GM23248 (cell line): ENCODE data around the gene FKTN. TPM values are rescaled to one million over a fixed set of nuclear protein-coding genes. Genes with fewer than 3 reads are reported as not detected.

ENCODE experiments used
- DNase-seq: peaks from one replicate; pipeline ENCODE4 v3.0.0-alpha.2; 2015
- H2AFZ ChIP-seq: fragments of 200-600 bp; sonication (generic); 2 replicates; pipeline ENCODE4 v1.6.1; 2016; ENCODE audit warnings: antibody characterized with exemption
- H3F3A ChIP-seq: fragments of 200-600 bp; sonication (generic); 2 replicates; pipeline ENCODE4 v1.6.1; 2016; ENCODE audit warnings: mild to moderate bottlenecking, antibody characterized with exemption, mixed run types; ENCODE audit not compliant: insufficient read depth
- H3K27ac ChIP-seq: fragments of 200-600 bp; sonication (generic); 2 replicates; pipeline ENCODE4 v1.5.1; 2016; ENCODE audit warnings: mild to moderate bottlenecking
- H3K27me3 ChIP-seq: fragments of 200-600 bp; sonication (generic); replicated peaks from 2 replicates; pipeline ENCODE4 v1.6.1; 2016; ENCODE audit warnings: mild to moderate bottlenecking; ENCODE audit not compliant: insufficient read depth
- H3K36me3 ChIP-seq: fragments of 200-600 bp; sonication (generic); 2 replicates; pipeline ENCODE4 v1.6.1; 2016; ENCODE audit warnings: low read depth, mild to moderate bottlenecking
- H3K4me1 ChIP-seq: fragments of 200-600 bp; sonication (generic); 2 replicates; pipeline ENCODE4 v1.6.1; 2016; ENCODE audit warnings: mild to moderate bottlenecking; ENCODE audit not compliant: insufficient read depth
- H3K4me2 ChIP-seq: fragments of 200-600 bp; sonication (generic); one replicate; pipeline ENCODE4 v1.6.1; 2016; ENCODE audit warnings: mild to moderate bottlenecking; ENCODE audit not compliant: unreplicated experiment
- H3K4me3 ChIP-seq: fragments of 200-600 bp; sonication (generic); 2 replicates; pipeline ENCODE4 v1.5.1; 2016; ENCODE audit warnings: mild to moderate bottlenecking
- H3K79me2 ChIP-seq: fragments of 200-600 bp; sonication (generic); 2 replicates; pipeline ENCODE4 v1.6.1; 2016; ENCODE audit warnings: mild to moderate bottlenecking; ENCODE audit not compliant: insufficient read depth
- H3K9ac ChIP-seq: fragments of 200-600 bp; sonication (generic); 2 replicates; pipeline ENCODE4 v1.6.1; 2016; ENCODE audit warnings: mild to moderate bottlenecking
- H3K9me2 ChIP-seq: fragments of 200-600 bp; sonication (generic); 2 replicates; pipeline ENCODE4 v1.6.1; 2016; ENCODE audit warnings: mixed run types, mild to moderate bottlenecking, moderate library complexity; ENCODE audit not compliant: insufficient read depth
- H3K9me3 ChIP-seq: fragments of 200-600 bp; sonication (generic); one replicate; pipeline ENCODE4 v1.6.1; 2017; ENCODE audit warnings: low read depth
- H4K20me1 ChIP-seq: fragments of 200-600 bp; sonication (generic); 2 replicates; pipeline ENCODE4 v1.6.0; 2016; ENCODE audit not compliant: insufficient read depth
- EZH2 ChIP-seq: fragments of 200-600 bp; sonication (generic); IDR thresholded peaks from 2 replicates; pipeline ENCODE4 v1.6.1; 2018; ENCODE audit warnings: antibody characterized with exemption, mild to moderate bottlenecking; ENCODE audit not compliant: insufficient read depth, poor library complexity, severe bottlenecking
- EZH2phosphoT487 ChIP-seq: fragments of 200-600 bp; sonication (generic); IDR thresholded peaks from 2 replicates; pipeline ENCODE4 v1.6.1; 2018; ENCODE audit warnings: antibody characterized with exemption, moderate library complexity, mild to moderate bottlenecking, low read depth; ENCODE audit not compliant: insufficient read depth
- WGBS, 2 experiments: methylation state at CpG; one replicate each; pipeline ENCODE4 v1.1.6; 2015 to 2017; ENCODE audit warnings: low lambda C conversion rate in 2 of 2, low coverage in 1 of 2; ENCODE audit errors: missing lambda C conversion rate in 2 of 2; 5-methylcytosine and 5-hydroxymethylcytosine counted together
- in situ Hi-C: fragments of 300-500 bp; cut with MboI; formaldehyde crosslinking; loops from 2 replicates; pipeline ENCODE4 v1.15.0; 2020
- polyA plus RNA-seq: library from polyadenylated mRNA; unstranded; fragments of >200 nt; fragmentation: Nextera tagmentation; extraction: Ambion mirVana; gene quantifications from 2 replicates; pipeline ENCODE4 v1.2.1, GENCODE V29; 2016
- total RNA-seq: library from RNA; depleted of rRNA; stranded (reverse); fragments of >200 nt; shearing (Covaris generic); gene quantifications from 2 replicates; pipeline ENCODE4 v1.2.3, GENCODE V29; 2014

The FKTN gene
- total and polyA plus RNA-seq, 2 experiments from 2014 or later, result 13.9 to 40.7 TPM

DNA sequence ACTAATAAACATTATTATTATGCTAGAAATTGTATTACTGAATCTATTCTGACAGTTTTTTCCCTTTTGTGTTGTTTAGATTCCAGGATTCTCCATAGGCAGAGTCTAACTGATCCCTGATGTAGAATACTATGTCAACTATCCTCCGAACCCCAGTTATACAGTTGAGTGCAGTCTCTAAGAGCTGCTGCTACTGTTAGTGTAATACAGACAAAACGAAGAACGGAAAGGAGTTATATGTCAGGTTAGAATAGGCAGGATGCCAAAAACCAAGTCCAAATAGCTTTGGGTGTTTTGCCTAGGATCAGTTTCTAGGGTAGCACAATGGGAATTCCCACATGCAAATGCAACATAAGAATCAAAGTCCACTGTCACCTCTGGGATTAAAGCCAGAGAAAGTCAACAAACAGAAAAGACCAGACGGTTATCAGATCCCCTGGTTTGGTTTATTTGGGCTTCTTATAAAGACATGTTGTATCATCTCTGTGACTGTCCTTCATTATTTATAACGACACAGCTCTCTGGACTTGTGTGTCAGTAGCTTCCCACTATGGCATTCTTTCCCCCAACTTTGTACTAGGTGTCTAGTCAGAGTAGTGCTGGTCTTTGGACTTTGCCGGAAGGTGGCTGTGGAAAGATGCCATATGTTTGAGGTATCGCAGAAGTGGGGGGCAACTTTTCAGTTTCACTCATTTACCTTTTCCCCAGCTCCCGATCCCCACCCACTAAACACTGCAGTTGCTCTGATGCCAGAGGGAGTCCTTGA lies 121.5 kb downstream of the FKTN start:
- in situ Hi-C loops, result no loop called here

DNA sequence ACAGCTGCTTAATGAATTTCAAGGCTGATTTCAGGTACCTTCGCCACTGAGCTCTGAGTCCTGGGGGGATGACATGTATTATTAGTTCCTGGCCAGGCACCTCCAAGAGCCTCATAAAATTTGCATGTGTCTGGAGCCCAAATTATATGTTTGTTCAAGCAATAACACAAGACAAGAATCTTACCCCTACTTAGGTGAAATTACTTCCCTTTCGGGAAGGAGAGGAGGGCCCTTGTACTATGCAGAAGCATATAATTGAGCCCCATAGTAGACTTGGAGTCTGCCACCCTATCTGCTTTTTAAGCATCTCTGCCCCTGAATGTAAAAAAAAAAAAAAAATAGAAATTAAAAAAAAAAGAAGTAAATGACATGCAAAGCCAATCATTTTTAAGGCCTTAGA lies 123.4 kb downstream of the FKTN start:
- H4K20me1 ChIP-seq, result no peaks in the 10 kb centered on the region
- H3F3A ChIP-seq, result no peaks in the 10 kb centered on the region
- in situ Hi-C loops, result no loop called here
- TF ChIP-seq EZH2phosphoT487, result no peak
- WGBS, 2 experiments, result 86 to 89% methylated on average over 2 of the region's 2 CpGs
- no peak overlapping the region for H3K4me2 ChIP-seq
- DNase-seq, result no peak
- H3K4me3 ChIP-seq, result no peak overlapping the region
- no peak overlapping the region for H3K27ac ChIP-seq
- H2AFZ ChIP-seq, result no peak overlapping the region
- H3K9me3 ChIP-seq, result no peaks in the 10 kb centered on the region
- no peaks in the 10 kb centered on the region for H3K4me1 ChIP-seq
- H3K79me2 ChIP-seq, result no peaks in the 10 kb centered on the region
- no peaks in the 10 kb centered on the region for H3K36me3 ChIP-seq
- no peaks in the 10 kb centered on the region for H3K9me2 ChIP-seq
- no peak overlapping the region for H3K9ac ChIP-seq
- no peaks in the 10 kb centered on the region for H3K27me3 ChIP-seq

More for the DNA sequence above, 121.5 kb downstream of the FKTN start:
- WGBS, 2 experiments, result 73 to 74% methylated on average over 8 of the region's 8 CpGs
- no peaks in the 10 kb centered on the region for H3F3A ChIP-seq
- no peak overlapping the region for H3K4me2 ChIP-seq
- DNase-seq, result no peak
- TF ChIP-seq EZH2 (no peak), EZH2phosphoT487 (no peak)
- H3K4me1 ChIP-seq, result no peaks in the 10 kb centered on the region
- no peaks in the 10 kb centered on the region for H3K36me3 ChIP-seq
- H3K4me3 ChIP-seq, result no peak overlapping the region
- H3K9me2 ChIP-seq, result no peaks in the 10 kb centered on the region
- no peak overlapping the region for H2AFZ ChIP-seq
- no peak overlapping the region for H3K9ac ChIP-seq
- no peaks in the 10 kb centered on the region for H3K27me3 ChIP-seq
- no peaks in the 10 kb centered on the region for H3K9me3 ChIP-seq
- no peaks in the 10 kb centered on the region for H3K79me2 ChIP-seq
- no peaks in the 10 kb centered on the region for H4K20me1 ChIP-seq
- no peak overlapping the region for H3K27ac ChIP-seq

DNA sequence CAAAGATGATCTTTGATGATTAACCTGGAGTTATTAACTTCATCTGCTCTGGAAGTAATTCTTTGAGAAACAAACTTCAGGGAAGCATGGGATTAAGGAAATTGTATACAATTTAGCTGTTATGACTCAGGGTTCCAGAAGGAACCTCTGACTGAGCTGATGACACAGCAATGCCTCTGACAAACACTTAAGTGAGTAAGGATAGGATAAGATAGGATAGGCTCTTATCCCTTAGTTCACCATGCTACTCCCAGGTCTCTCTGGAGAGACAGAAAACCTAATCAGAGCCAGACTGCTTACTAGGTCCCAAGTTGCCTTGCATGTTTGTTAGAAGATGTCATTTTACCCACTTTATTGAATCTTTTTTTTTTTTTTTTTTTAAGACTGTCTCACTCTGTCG lies 123.8 kb downstream of the FKTN start:
- Histone ChIP-seq H4K20me1 (no peaks in the 10 kb centered on the region), H3K27ac (no peak overlapping the region), H3K9me3 (no peaks in the 10 kb centered on the region), H3K4me2 (no peak overlapping the region), H3F3A (no peaks in the 10 kb centered on the region), H3K79me2 (no peaks in the 10 kb centered on the region), H3K36me3 (no peaks in the 10 kb centered on the region), H3K4me3 (no peak overlapping the region), H3K9ac (no peak overlapping the region), H3K4me1 (no peaks in the 10 kb centered on the region), H3K27me3 (no peaks in the 10 kb centered on the region), H2AFZ (no peak overlapping the region), H3K9me2 (no peaks in the 10 kb centered on the region)
- in situ Hi-C loops, result no loop called here
- WGBS, 2 experiments, result 82 to 90% methylated on average over 1 of the region's 1 CpG
- TF ChIP-seq EZH2phosphoT487 (no peak), EZH2 (no peak)
- peak; percentile 86 for DNase-seq

DNA sequence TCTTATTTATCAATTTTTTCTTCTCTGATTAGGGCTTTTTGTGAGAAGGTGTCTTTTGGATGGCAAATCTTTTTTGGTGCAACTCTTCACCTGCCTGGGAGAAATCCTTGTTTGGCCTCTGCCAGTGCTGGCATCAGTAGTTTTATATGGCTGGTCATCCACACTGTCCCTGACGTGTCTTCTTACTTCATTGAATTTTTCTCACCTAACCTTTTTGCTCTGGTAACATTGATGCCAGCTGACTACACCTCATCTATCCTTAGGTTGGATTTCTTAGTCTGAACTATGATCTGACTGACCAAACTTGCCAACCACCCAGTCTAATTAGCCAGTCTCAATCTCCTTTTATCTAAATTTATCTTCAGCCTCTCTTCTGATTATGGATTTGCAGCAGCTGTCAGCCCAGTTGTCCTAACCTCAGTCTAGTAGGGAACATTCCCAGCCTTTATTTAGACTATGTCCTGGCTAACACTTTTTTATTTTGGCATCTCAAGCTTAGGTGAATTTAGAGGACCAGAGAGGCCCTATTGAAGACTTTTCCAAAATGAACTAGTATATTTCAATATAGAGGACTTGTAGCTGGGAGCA lies 125.9 kb downstream of the FKTN start:
- H3K9ac ChIP-seq, result no peak overlapping the region
- no peak overlapping the region for H3K27ac ChIP-seq
- TF ChIP-seq EZH2phosphoT487 (no peak), EZH2 (no peak)

More for the DNA sequence above, 125.9 kb downstream of the FKTN start:
- Histone ChIP-seq H3K4me1 (no peaks in the 10 kb centered on the region), H3F3A (no peaks in the 10 kb centered on the region), H3K4me2 (no peak overlapping the region), H3K27me3 (no peaks in the 10 kb centered on the region), H3K4me3 (no peak overlapping the region), H3K9me2 (no peaks in the 10 kb centered on the region), H3K79me2 (no peaks in the 10 kb centered on the region), H4K20me1 (no peaks in the 10 kb centered on the region), H3K36me3 (no peaks in the 10 kb centered on the region), H3K9me3 (no peaks in the 10 kb centered on the region), H2AFZ (no peak overlapping the region)
- in situ Hi-C loops, result no loop called here
- 44 to 49% methylated on average over 1 of the region's 1 CpG for WGBS, 2 experiments
- DNase-seq, result no peak
